H1 (cell line): ENCODE data around the gene MAST2. TPM values are rescaled to one million over a fixed set of nuclear protein-coding genes. Genes with fewer than 3 reads are reported as not detected.

ENCODE experiments used
- CTCF ChIA-PET: fragments of 300-600 bp; sonication (Branson Sonifier 250); formaldehyde crosslinking; loops from one replicate; lab custom pipeline; 2021; ENCODE audit not compliant: partially characterized antibody; lab: Charles Lee
- POLR2A ChIA-PET: fragments of 300-600 bp; sonication (Branson Sonifier 250); formaldehyde crosslinking; loops from one replicate; lab custom pipeline; 2021; ENCODE audit warnings: inconsistent platforms; ENCODE audit not compliant: partially characterized antibody; lab: Charles Lee
- DNase-seq, 2 experiments: peaks; one replicate each; pipeline versions ENCODE4 v3.0.0 to v3.0.0-alpha.2; 2010 to 2022; ENCODE audit warnings: low spot score in 2 of 2, low read depth in 1 of 2, mixed read lengths in 1 of 2
- FAIRE-seq: peaks from 2 replicates; lab custom pipeline; 2011; peaks lifted over from hg19 to GRCh38; lab: Jason Lieb, UNC
- H2AFZ ChIP-seq: 2 replicates; pipeline ENCODE4 v1.8.1; 2012; ENCODE audit warnings: low read length, inconsistent platforms
- H2AK5ac ChIP-seq: 2 replicates; pipeline ENCODE4 v1.6.1; 2013; ENCODE audit warnings: low read depth, low read length
- H2BK120ac ChIP-seq: replicated peaks from 2 replicates; pipeline ENCODE3; 2013; ENCODE audit warnings: low read depth, low read length, inconsistent platforms
- H2BK12ac ChIP-seq: 2 replicates; pipeline ENCODE4 v1.6.1; 2013; ENCODE audit warnings: low read depth, low read length
- H2BK15ac ChIP-seq: 2 replicates; pipeline ENCODE4 v1.6.1; 2013; ENCODE audit warnings: low read length
- H2BK20ac ChIP-seq: 2 replicates; pipeline ENCODE4 v1.6.1; 2013; ENCODE audit warnings: low read length
- H2BK5ac ChIP-seq: 2 replicates; pipeline ENCODE4 v1.6.1; 2013; ENCODE audit warnings: low read depth, low read length
- H3K14ac ChIP-seq: 2 replicates; pipeline ENCODE4 v1.6.1; 2013; ENCODE audit warnings: inconsistent platforms; ENCODE audit not compliant: insufficient read length
- H3K18ac ChIP-seq: 2 replicates; pipeline ENCODE4 v1.6.1; 2013; ENCODE audit warnings: low read length; ENCODE audit errors: extremely low read depth
- H3K23ac ChIP-seq: 2 replicates; pipeline ENCODE4 v1.6.1; 2013; ENCODE audit warnings: inconsistent platforms; ENCODE audit not compliant: insufficient read length
- H3K23me2 ChIP-seq: 2 replicates; pipeline ENCODE4 v1.6.1; 2013; ENCODE audit warnings: low read depth, low read length
- H3K27ac ChIP-seq: 2 replicates; pipeline ENCODE4 v1.6.1; 2011; ENCODE audit warnings: low read depth, low read length, inconsistent platforms
- H3K27me3 ChIP-seq, 4 experiments: replicated peaks in 1 of 4; 1 replicate in 1 of 4; 2 replicates in 3 of 4; pipeline versions ENCODE4 v1.6.1 to v1.8.1; 2011 to 2013; ENCODE audit warnings: low read length in 3 of 4, mild to moderate bottlenecking in 3 of 4, inconsistent platforms in 2 of 4, mixed read lengths in 2 of 4, moderate library complexity in 1 of 4; ENCODE audit not compliant: control insufficient read depth in 3 of 4, insufficient read depth in 3 of 4; ENCODE audit errors: extremely low read depth in 1 of 4
- H3K36me3 ChIP-seq, 4 experiments: 2 replicates each; pipeline versions ENCODE4 v1.6.1 to v1.8.1; 2011 to 2013; ENCODE audit warnings: mild to moderate bottlenecking in 4 of 4, low read length in 3 of 4, moderate library complexity in 2 of 4, control low read depth in 1 of 4, inconsistent platforms in 1 of 4; ENCODE audit not compliant: insufficient read depth in 4 of 4, control insufficient read depth in 2 of 4
- H3K4ac ChIP-seq: replicated peaks from 2 replicates; pipeline ENCODE3; 2013; ENCODE audit warnings: low read length, low read depth, mixed read lengths, inconsistent platforms; ENCODE audit not compliant: insufficient read length
- H3K4me1 ChIP-seq, 4 experiments: replicated peaks in 1 of 4; 1 replicate in 1 of 4; 2 replicates in 3 of 4; pipeline versions ENCODE4 v1.6.1 to v1.8.1; 2011 to 2013; ENCODE audit warnings: low read length in 3 of 4, inconsistent platforms in 2 of 4, mixed read lengths in 1 of 4; ENCODE audit not compliant: insufficient read depth in 4 of 4, control insufficient read depth in 3 of 4
- H3K4me2 ChIP-seq, 2 experiments: 2 replicates each; pipeline versions ENCODE4 v1.6.1 to v1.8.1; 2011 to 2013; ENCODE audit warnings: low read depth in 2 of 2, low read length in 2 of 2, control low read depth in 1 of 2, inconsistent platforms in 1 of 2, mild to moderate bottlenecking in 1 of 2; ENCODE audit not compliant: insufficient read depth in 1 of 2
- H3K4me3 ChIP-seq, 4 experiments: fragments of 200-600, 300-600 bp in 1 of 4; sonication (generic), shearing (Covaris generic), sonication (Bioruptor Twin) in 1 of 4; 2 replicates each; pipeline versions ENCODE4 v1.5.1 to v1.8.1; 2011 to 2016; ENCODE audit warnings: low read length in 4 of 4, low read depth in 3 of 4, control low read depth in 2 of 4, inconsistent platforms in 2 of 4, mild to moderate bottlenecking in 2 of 4, mixed read lengths in 1 of 4, moderate library complexity in 1 of 4; ENCODE audit not compliant: insufficient read depth in 2 of 4; ENCODE audit errors: extremely low read depth in 1 of 4
- H3K56ac ChIP-seq: replicated peaks from 2 replicates; pipeline ENCODE3; 2013; ENCODE audit warnings: low read depth, mild to moderate bottlenecking, mixed read lengths, low read length, inconsistent platforms; ENCODE audit not compliant: insufficient read length
- H3K79me1 ChIP-seq: 2 replicates; pipeline ENCODE4 v1.6.1; 2013; ENCODE audit warnings: low read depth, low read length, control low read depth
- H3K79me2 ChIP-seq, 2 experiments: 2 replicates each; pipeline versions ENCODE4 v1.6.1 to v1.8.1; 2012 to 2013; ENCODE audit warnings: low read length in 2 of 2, mild to moderate bottlenecking in 2 of 2, inconsistent platforms in 1 of 2; ENCODE audit not compliant: insufficient read depth in 2 of 2, control insufficient read depth in 1 of 2
- H3K9ac ChIP-seq, 4 experiments: replicated peaks in 1 of 4; 1 replicate in 1 of 4; 2 replicates in 3 of 4; pipeline versions ENCODE4 v1.6.1 to v1.8.1; 2011 to 2013; ENCODE audit warnings: low read depth in 3 of 4, low read length in 3 of 4, control low read depth in 2 of 4, mild to moderate bottlenecking in 2 of 4, moderate library complexity in 2 of 4, inconsistent platforms in 1 of 4; ENCODE audit errors: extremely low read depth in 1 of 4
- H3K9me3 ChIP-seq, 2 experiments: 2 replicates each; pipeline versions ENCODE4 v1.6.1 to v1.8.1; 2012 to 2013; ENCODE audit warnings: mild to moderate bottlenecking in 2 of 2, moderate library complexity in 2 of 2, control low read depth in 1 of 2, inconsistent platforms in 1 of 2, low read depth in 1 of 2, low read length in 1 of 2, mixed read lengths in 1 of 2; ENCODE audit not compliant: insufficient read depth in 2 of 2
- H4K20me1 ChIP-seq, 2 experiments: replicated peaks in 1 of 2; 2 replicates each; pipeline versions ENCODE3 to v1.8.1; 2011 to 2013; ENCODE audit warnings: inconsistent platforms in 2 of 2, low read length in 2 of 2, mild to moderate bottlenecking in 1 of 2; ENCODE audit not compliant: insufficient read depth in 2 of 2, control insufficient read depth in 1 of 2
- H4K5ac ChIP-seq: 2 replicates; pipeline ENCODE4 v1.6.1; 2013; ENCODE audit warnings: low read length, low read depth, mixed read lengths, inconsistent platforms; ENCODE audit not compliant: insufficient read length
- H4K8ac ChIP-seq: 2 replicates; pipeline ENCODE4 v1.8.0; 2013; ENCODE audit warnings: mild to moderate bottlenecking, moderate library complexity, low read length, inconsistent platforms; ENCODE audit not compliant: insufficient read depth; ENCODE audit errors: extremely low read depth
- H4K91ac ChIP-seq: replicated peaks from 2 replicates; pipeline ENCODE3; 2013; ENCODE audit warnings: low read length, mixed read lengths, inconsistent platforms; ENCODE audit not compliant: insufficient read length
- BACH1 ChIP-seq: IDR thresholded peaks from 2 replicates; pipeline ENCODE4 v1.6.1; 2012; ENCODE audit warnings: low read length, improper control_type of control experiment
- CBX8 ChIP-seq: fragments of 300-800, 300-1000 bp; sonication (generic); IDR thresholded peaks from 2 replicates; pipeline ENCODE4 v1.7.1; 2016; ENCODE audit warnings: low read depth, low read length, borderline replicate concordance
- CEBPB ChIP-seq: IDR thresholded peaks from 2 replicates; pipeline ENCODE4 v1.6.1; 2012; ENCODE audit warnings: low read depth, low read length
- CREB1 ChIP-seq: IDR thresholded peaks from 2 replicates; pipeline ENCODE4 v1.6.1; 2012; ENCODE audit warnings: inconsistent platforms
- RAD21 ChIP-seq, 2 experiments: IDR thresholded peaks in 1 of 2; conservative IDR thresholded peaks in 1 of 2; 2 replicates each; pipeline ENCODE4 v1.6.1; 2011; ENCODE audit warnings: low read depth in 2 of 2, low read length in 2 of 2, improper control_type of control experiment in 1 of 2, inconsistent platforms in 1 of 2, mild to moderate bottlenecking in 1 of 2, moderate library complexity in 1 of 2
- WGBS, 2 experiments: shearing (Covaris generic) in 1 of 2; methylation state at CpG; one replicate each; pipeline versions ENCODE4 v1.1.6 to v1.1.7; 2013 to 2015; ENCODE audit warnings: low lambda C conversion rate in 2 of 2, mixed read lengths in 2 of 2, inconsistent platforms in 1 of 2, low coverage in 1 of 2, missing lambda C conversion rate in 1 of 2; ENCODE audit not compliant: insufficient replicate concordance in 2 of 2, insufficient coverage in 1 of 2, insufficient read length in 1 of 2; ENCODE audit errors: extremely low coverage in 1 of 2, missing lambda C conversion rate in 1 of 2; 5-methylcytosine and 5-hydroxymethylcytosine counted together
- polyA plus RNA-seq, 7 experiments: library from polyadenylated mRNA; depleted of rRNA in 3 of 7; stranded (reverse) in 5 of 7; unstranded in 2 of 7; fragments of >200 nt in 5 of 7; fragments of 200-250 nt in 2 of 7; gene quantifications; 1 replicate in 5 of 7; 2 replicates in 1 of 7; 4 replicates in 1 of 7; pipeline versions ENCODE4 v1.2.1 to v1.2.3, GENCODE V29; 2011 to 2013; ENCODE audit warnings: missing spikeins in 2 of 7, mixed read lengths in 2 of 7
- total RNA-seq: library from RNA; stranded (reverse); fragmentation: NEBNext Ultra II Directional; extraction: Animal tissue kit (Norgen Biotek cat#: 25700); gene quantifications from 2 replicates; pipeline ENCODE4 v1.2.1, GENCODE V29; 2021

Gene MAST2
- total and polyA plus RNA-seq, 2 of the 8 experiments (the other 6 are each of a cell fraction or from before 2014, with no cell fraction given) = 20.5 to 35.4 TPM

GRCh38 chr1:45953934-45954847 is 150.8 kb downstream of the MAST2 start:
- Histone ChIP-seq H2BK5ac (no peak overlapping the region), H2BK15ac (no peak overlapping the region), H3K56ac (no peak overlapping the region), H2AK5ac (no peak overlapping the region), H3K36me3 (no peaks in the 10 kb centered on the region), H3K9ac (peak overlapping the region in 1 of 4 experiments; percentile 24; a peak in 1 of 7 replicates), H2BK120ac (no peak overlapping the region), H4K91ac (no peak overlapping the region), H3K18ac (no peak overlapping the region; the same call in 1 of the 2 replicates), H3K4me3 (peak overlapping the region in 3 of 4 experiments; percentile 0 to 26 (median 3); a peak in 2 of 8 replicates), H3K23ac (no peak overlapping the region), H3K79me2 (no peaks in the 10 kb centered on the region), H2AFZ (no peak overlapping the region), H3K14ac (no peak overlapping the region), H4K8ac (no peak overlapping the region), H4K5ac (no peak overlapping the region), H3K4ac (no peak overlapping the region), H3K4me2 (peak overlapping the region; percentile 54 to 76), H3K27ac (no peak overlapping the region), H3K4me1 (peaks cover 0 to 14% (median 7%) of the 10 kb centered on the region in 4 experiments; a peak in 4 of 7 replicates), H2BK20ac (no peak overlapping the region), H3K79me1 (no peaks in the 10 kb centered on the region), H4K20me1 (no peaks in the 10 kb centered on the region), H3K9me3 (no peaks in the 10 kb centered on the region), H3K27me3 (no peaks in the 10 kb centered on the region), H2BK12ac (no peak overlapping the region), H3K23me2 (peaks cover 2% of the 10 kb centered on the region; the same call in 1 of the 2 replicates)
- ChIA-PET CTCF (interaction anchor here (0.5 to 0.9 kb wide), 2 partner anchors 14 to 1325 kb away, joined by 3 read pairs; no protein-coding TSS in a partner anchor), POLR2A (interaction anchor here (1.2 to 1.3 kb wide), 3 partner anchors 10 to 29 kb away, joined by 4 to 6 read pairs (median 5); no protein-coding TSS in a partner anchor)
- TF ChIP-seq CBX8 (no peak), RAD21 (IDR thresholded peaks at IDR 0.05 in 1 of 2, conservative IDR thresholded peaks at IDR 0.05 in 1 of 2; ENCODE audit: low read depth in 2 of 2, low read length in 2 of 2) (0 out of 4 replicates have a peak, but pooled peaks of 1 of the 2 experiments have one; percentile 1), BACH1 (peak; percentile 67), CEBPB (no peak), CREB1 (no peak)
- 47% methylated on average over 9 of the region's 9 CpGs; no CpG with 5 or more reads in 1 of the 2 experiments for WGBS, 2 experiments
- peak; percentile 70 for FAIRE-seq
- no peak for DNase-seq
